SK-N-SH (cell line): ENCODE data around the gene CXCL1.

Source experiments
- CTCF ChIP-seq: fragments of 200-600 bp; sonication (generic); IDR thresholded peaks from 2 replicates; pipeline ENCODE4 v1.6.1; 2017; ENCODE audit warnings: antibody characterized with exemption, mild to moderate bottlenecking, moderate library complexity
- EZH2phosphoT487 ChIP-seq: fragments of 200-600 bp; sonication (generic); IDR thresholded peaks from 2 replicates; pipeline ENCODE4 v1.6.1; 2017; ENCODE audit warnings: low read depth, mixed run types, mild to moderate bottlenecking, antibody characterized with exemption, moderate library complexity, borderline replicate concordance
- GATA2 ChIP-seq: sonication (generic); formaldehyde crosslinking; IDR thresholded peaks from 2 replicates; pipeline ENCODE4 v1.5.0; 2020; ENCODE audit warnings: mild to moderate bottlenecking, missing genetic modification reagents
- TAF1 ChIP-seq: IDR thresholded peaks from 2 replicates; pipeline ENCODE4 v1.6.1; 2012; ENCODE audit warnings: low read depth, mild to moderate bottlenecking, low read length, moderate library complexity, borderline replicate concordance
- TEAD4 ChIP-seq: IDR thresholded peaks from 2 replicates; pipeline ENCODE4 v1.4.0; 2012; ENCODE audit warnings: mild to moderate bottlenecking, borderline replicate concordance; ENCODE audit not compliant: insufficient read depth

- no peak for TF ChIP-seq GATA2 (CRISPR knock-in tag)
- no peak for TF ChIP-seq TEAD4
- TF ChIP-seq CTCF, result no peak
- TF ChIP-seq EZH2phosphoT487, result no peak
- TF ChIP-seq TAF1, result no peak
Measured at GRCh38 chr4:73868206-73869129, 725 bp upstream of the CXCL1 start.
